ENCODE results near the gene BCR.

BCR gene

DNA sequence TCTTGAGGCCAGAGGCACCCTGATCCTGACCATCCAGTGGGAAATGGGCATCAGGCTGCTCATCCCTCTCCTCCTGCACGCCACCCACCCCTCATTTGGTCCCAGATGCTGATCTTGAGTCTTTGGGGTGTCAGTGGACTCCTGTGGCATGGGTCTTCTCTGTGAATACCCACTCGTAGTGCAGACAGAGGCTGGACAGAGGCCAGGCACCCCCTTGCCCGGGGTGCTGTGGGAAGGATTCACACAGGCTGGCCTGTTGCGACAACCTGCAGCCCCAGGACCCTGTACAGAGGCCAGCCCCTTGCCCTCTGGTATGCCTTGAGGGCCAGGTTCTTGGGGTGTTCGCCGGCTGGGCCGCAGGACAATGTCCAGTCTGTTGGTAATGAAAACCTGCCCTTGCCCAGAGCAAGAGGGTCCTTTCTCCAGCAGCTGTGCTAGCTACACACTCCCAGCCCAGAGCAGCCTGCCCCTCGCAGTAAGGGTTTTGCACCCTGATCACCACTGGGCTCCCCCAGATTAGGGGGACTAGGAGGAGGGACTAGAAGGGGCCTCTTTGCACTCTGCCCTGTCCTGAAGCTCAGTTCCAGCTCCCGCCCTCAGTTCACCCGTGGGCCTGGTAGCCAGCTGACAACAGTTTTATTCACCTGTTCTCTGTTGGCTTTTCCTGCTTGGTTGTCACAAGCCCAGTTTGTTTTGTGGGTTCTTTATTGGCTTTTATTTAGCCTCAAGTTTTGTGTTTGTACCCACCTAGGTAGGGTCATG lies 76.0 kb downstream of the BCR start:
- no peak overlapping the region for H3K4me2 ChIP-seq
- H3K9ac ChIP-seq: no peak overlapping the region
- peaks cover 18% of the 10 kb centered on the region; the same call in 1 of the 2 replicates for H3K79me2 ChIP-seq (ENCODE audit: insufficient read depth, low read depth)
- TF ChIP-seq, protein P1, sequence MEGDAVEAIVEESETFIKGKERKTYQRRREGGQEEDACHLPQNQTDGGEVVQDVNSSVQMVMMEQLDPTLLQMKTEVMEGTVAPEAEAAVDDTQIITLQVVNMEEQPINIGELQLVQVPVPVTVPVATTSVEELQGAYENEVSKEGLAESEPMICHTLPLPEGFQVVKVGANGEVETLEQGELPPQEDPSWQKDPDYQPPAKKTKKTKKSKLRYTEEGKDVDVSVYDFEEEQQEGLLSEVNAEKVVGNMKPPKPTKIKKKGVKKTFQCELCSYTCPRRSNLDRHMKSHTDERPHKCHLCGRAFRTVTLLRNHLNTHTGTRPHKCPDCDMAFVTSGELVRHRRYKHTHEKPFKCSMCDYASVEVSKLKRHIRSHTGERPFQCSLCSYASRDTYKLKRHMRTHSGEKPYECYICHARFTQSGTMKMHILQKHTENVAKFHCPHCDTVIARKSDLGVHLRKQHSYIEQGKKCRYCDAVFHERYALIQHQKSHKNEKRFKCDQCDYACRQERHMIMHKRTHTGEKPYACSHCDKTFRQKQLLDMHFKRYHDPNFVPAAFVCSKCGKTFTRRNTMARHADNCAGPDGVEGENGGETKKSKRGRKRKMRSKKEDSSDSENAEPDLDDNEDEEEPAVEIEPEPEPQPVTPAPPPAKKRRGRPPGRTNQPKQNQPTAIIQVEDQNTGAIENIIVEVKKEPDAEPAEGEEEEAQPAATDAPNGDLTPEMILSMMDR (conservative IDR thresholded peaks at IDR 0.05; ENCODE audit: low read depth, low read length): no peak
- 0 out of 2 replicates have a peak, but pooled peaks cover 9% of the 10 kb centered on the region for H4K20me1 ChIP-seq (ENCODE audit: insufficient read depth)
- H2AFZ ChIP-seq (ENCODE audit: low read depth): no peak overlapping the region
- no peaks in the 10 kb centered on the region; the same call in 1 of the 2 replicates for H3K36me3 ChIP-seq (ENCODE audit: insufficient read depth)
- peaks cover 6% of the 10 kb centered on the region for H3K4me1 ChIP-seq (ENCODE audit: low read depth, poor library complexity, severe bottlenecking)
- H3K4me3 ChIP-seq (IDR thresholded peaks at IDR 0.05; ENCODE audit: insufficient read depth, low read depth, low read length): no peak overlapping the region
- H3K27me3 ChIP-seq (ENCODE audit: insufficient read depth, low read depth): no peaks in the 10 kb centered on the region
- H3K27ac ChIP-seq: no peak overlapping the region

DNA sequence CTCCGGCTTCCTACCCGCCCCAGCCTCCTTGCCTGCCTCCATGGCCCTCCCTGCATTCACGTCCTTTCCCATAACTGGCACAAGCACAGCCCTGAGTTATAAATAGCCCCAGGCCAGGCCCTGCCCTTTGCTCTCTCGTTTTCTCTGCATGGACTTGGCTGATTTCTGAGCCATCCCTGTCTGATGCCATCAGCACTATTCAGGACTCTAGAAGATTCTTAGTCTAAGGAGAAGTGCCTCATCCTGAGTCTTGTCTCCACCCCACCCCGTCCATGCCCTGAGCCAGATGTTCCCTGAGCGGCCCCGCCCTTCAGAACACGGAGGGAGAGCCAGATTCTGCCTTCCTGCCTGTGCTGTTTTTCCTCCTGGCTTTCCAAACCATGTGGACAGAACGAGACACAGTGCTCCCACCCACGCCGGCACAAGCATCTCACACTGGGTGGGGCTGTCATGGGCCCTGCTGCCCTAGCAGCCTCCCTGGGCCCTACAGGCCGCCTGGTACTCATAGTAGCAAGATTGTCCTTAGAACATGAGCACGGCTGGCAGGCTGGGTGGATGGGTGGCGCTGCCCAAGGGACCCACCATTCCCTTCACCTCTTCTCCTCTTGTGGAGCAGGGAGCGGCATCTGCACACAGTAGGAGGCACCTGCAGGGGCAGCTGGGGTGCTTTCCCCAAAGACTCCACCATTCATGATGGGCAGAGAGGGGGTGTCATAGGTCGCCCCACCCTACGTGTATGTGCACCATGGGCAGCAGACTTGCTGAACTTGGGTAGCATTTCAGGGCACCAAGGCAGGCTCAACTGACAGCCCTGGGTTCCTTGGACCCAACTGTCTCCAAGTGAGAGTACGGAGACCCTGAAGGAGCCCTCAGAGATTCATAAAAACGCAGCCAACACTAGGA lies 76.9 kb downstream of the BCR start:
- Histone ChIP-seq H3K27ac (no peak overlapping the region), H3K4me2 (no peak overlapping the region), H3K4me1 (ENCODE audit: low read depth, poor library complexity, severe bottlenecking) (no peaks in the 10 kb centered on the region), H3K4me3 (IDR thresholded peaks at IDR 0.05; ENCODE audit: insufficient read depth, low read depth, low read length) (no peak overlapping the region), H3K27me3 (ENCODE audit: insufficient read depth, low read depth) (no peaks in the 10 kb centered on the region), H3K79me2 (ENCODE audit: insufficient read depth, low read depth) (peaks cover 12% of the 10 kb centered on the region; the same call in 1 of the 2 replicates), H2AFZ (ENCODE audit: low read depth) (no peak overlapping the region), H3K9ac (no peak overlapping the region), H4K20me1 (ENCODE audit: insufficient read depth) (0 out of 2 replicates have a peak, but pooled peaks cover 4% of the 10 kb centered on the region), H3K36me3 (ENCODE audit: insufficient read depth) (no peaks in the 10 kb centered on the region; the same call in 1 of the 2 replicates)
- TF ChIP-seq, protein P1 (conservative IDR thresholded peaks at IDR 0.05; ENCODE audit: low read depth, low read length): no peak

DNA sequence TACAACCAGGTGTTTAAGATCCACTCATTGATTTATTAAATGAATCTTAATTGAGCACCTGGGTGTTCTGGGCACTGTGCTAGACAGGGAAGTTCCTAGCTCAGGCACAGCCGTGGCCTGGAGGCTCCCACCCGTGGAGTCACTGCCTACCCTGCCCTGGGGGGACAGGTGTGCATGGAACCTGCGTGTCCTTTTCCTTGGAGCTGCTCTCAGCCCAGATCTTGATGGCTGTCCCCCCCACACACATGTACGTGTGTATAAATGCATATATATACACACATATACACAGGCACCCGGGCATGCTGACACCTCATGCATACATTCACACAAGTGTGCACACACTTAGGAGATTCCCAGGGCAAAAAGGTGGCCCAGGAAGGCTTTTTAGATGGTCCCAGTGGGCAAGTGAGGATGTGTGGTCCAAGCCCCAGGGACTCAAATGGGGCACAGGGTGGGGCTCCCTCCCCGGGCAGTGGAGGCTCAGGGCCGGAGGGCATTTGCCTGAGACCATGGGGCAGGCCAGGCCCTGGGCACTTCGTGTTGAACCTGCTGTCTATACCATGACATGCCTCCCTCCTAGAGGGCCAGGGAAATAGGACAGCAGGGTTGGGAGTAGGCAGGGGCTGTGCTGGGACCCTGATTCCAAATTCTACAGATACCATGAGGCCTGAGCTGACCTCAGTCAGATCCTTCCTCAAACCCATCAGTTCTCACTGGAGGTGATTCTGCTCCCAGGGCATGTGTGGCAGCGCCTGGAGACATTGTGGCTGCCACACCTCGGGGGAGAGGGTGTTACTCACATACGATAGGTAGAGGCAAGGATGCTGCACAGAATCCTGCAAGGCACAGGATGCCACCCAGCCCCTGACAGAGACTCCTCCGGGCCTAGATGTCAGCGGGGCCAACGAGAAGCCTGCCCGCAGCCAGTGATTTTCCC lies 77.8 kb downstream of the BCR start:
- H3K79me2 ChIP-seq (ENCODE audit: insufficient read depth, low read depth): peaks cover 7% of the 10 kb centered on the region; the same call in 1 of the 2 replicates
- 0 out of 2 replicates have a peak, but pooled peaks cover 1% of the 10 kb centered on the region for H4K20me1 ChIP-seq (ENCODE audit: insufficient read depth)
- no peak overlapping the region for H3K4me2 ChIP-seq
- H3K27ac ChIP-seq: no peak overlapping the region
- H3K4me3 ChIP-seq (IDR thresholded peaks at IDR 0.05; ENCODE audit: insufficient read depth, low read depth, low read length): no peak overlapping the region
- no peaks in the 10 kb centered on the region; the same call in 1 of the 2 replicates for H3K36me3 ChIP-seq (ENCODE audit: insufficient read depth)
- no peak overlapping the region for H2AFZ ChIP-seq (ENCODE audit: low read depth)
- TF ChIP-seq, protein P1 (conservative IDR thresholded peaks at IDR 0.05; ENCODE audit: low read depth, low read length): no peak
- no peak overlapping the region for H3K9ac ChIP-seq
- H3K27me3 ChIP-seq (ENCODE audit: insufficient read depth, low read depth): no peaks in the 10 kb centered on the region
- no peaks in the 10 kb centered on the region for H3K4me1 ChIP-seq (ENCODE audit: low read depth, poor library complexity, severe bottlenecking)

DNA sequence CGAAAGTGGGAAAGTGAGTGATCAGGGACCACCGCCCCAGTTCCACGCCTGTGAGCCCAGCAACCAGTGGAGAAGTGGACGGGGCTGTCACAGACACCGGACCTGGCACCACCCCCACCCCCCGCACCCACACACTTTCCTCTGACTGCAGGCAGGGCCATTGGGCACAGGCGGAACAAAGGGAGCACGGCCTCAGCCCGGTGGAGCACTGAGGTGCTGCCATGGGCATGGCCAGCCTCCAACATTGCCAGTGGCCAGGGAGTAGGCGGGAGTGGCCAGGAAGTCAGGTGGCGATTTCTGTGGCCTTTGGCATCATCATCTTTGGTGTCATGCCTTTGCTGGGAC lies 78.5 kb downstream of the BCR start:
- Histone ChIP-seq H3K9ac (no peak overlapping the region), H4K20me1 (ENCODE audit: insufficient read depth) (no peaks in the 10 kb centered on the region), H3K4me2 (no peak overlapping the region), H3K27ac (no peak overlapping the region), H3K79me2 (ENCODE audit: insufficient read depth, low read depth) (peaks cover 7% of the 10 kb centered on the region; the same call in 1 of the 2 replicates), H3K27me3 (ENCODE audit: insufficient read depth, low read depth) (no peaks in the 10 kb centered on the region), H2AFZ (ENCODE audit: low read depth) (no peak overlapping the region), H3K36me3 (ENCODE audit: insufficient read depth) (peaks cover 4% of the 10 kb centered on the region; the same call in 1 of the 2 replicates), H3K4me1 (ENCODE audit: low read depth, poor library complexity, severe bottlenecking) (no peaks in the 10 kb centered on the region), H3K4me3 (IDR thresholded peaks at IDR 0.05; ENCODE audit: insufficient read depth, low read depth, low read length) (no peak overlapping the region)
- TF ChIP-seq, protein P1 (conservative IDR thresholded peaks at IDR 0.05; ENCODE audit: low read depth, low read length): no peak
